Colonic mucosa (tissue), 4 donors: Measurements from ENCODE around the gene PDE6B. TPM values are rescaled to one million over a fixed set of nuclear protein-coding genes. Genes with fewer than 3 reads are reported as not detected.

Source experiments
- DNase-seq: peaks from one replicate; pipeline ENCODE4 v3.0.0-alpha.2; 2020
- H3K27ac ChIP-seq: fragments of 200-600 bp; one replicate; pipeline ENCODE4 v1.8.0; 2021
- H3K27me3 ChIP-seq: fragments of 200-600 bp; one replicate; pipeline ENCODE4 v1.8.0; 2021
- H3K36me3 ChIP-seq: fragments of 200-600 bp; one replicate; pipeline ENCODE4 v1.8.0; 2021
- H3K4me1 ChIP-seq: fragments of 200-600 bp; one replicate; pipeline ENCODE4 v1.8.0; 2021; ENCODE audit warnings: mild to moderate bottlenecking
- H3K4me3 ChIP-seq: fragments of 200-600 bp; one replicate; pipeline ENCODE4 v1.8.0; 2021
- H3K9ac ChIP-seq, 2 donors: one replicate each; pipeline ENCODE4 v1.7.0; 2013; ENCODE audit warnings: control low read depth in 2 of 2, low read depth in 2 of 2, low read length in 2 of 2
- H3K9me3 ChIP-seq: fragments of 200-600 bp; one replicate; pipeline ENCODE4 v1.8.0; 2021
- intact Hi-C: fragments of 100-400 bp; cut with DNase I; formaldehyde crosslinking; loops from one replicate; pipeline ENCODE4 v1.14.1; 2022
- total RNA-seq, 2 donors: library from RNA; stranded (reverse); fragmentation: NEBNext Ultra II Directional in 1 of 2; extraction: Animal tissue kit (Norgen Biotek cat#: 25700) in 1 of 2; gene quantifications; one replicate each; pipeline ENCODE4 v1.2.1, GENCODE V29; 2021
- TF ChIP-seq, protein P1 (sequence below): fragments of 200-600 bp; IDR thresholded peaks from one replicate; pipeline ENCODE4 v1.8.0; 2022; ENCODE audit warnings: antibody characterized with exemption, mild to moderate bottlenecking
- donor health status: healthy.
- donor health status: DM: no; HTN: no; CAD: no.
- donor health status: DM: no; HTN: no; CAD: no.

The PDE6B gene
- total RNA-seq, 2 donors from 2014 or later = 1.2 to 2.3 TPM

DNA sequence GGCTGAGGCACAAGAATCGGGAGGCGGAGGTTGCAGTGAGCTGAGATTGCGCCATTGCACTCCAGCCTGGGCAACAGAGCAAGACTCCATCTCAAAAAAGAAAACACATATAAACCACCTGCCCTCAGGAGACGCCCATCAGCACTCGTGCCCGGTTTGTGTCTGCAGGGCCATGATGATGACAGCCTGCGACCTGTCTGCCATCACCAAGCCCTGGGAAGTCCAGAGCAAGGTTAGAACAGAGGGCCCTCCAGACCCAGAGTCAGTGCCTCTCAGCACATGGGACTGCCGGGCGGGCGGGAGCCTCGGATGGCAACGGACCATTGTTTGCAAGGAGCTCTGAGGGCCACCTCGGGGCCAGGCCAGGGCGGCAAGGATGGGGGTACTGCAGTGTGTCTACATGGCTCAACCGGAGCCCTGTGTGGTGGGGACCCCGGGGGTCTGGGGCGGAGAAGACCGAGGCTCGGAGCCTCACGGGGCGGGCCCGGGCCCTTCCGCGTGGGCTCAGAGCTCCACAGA lies 39.4 kb downstream of the PDE6B start:
- Histone ChIP-seq H3K4me1 (no peaks in the 10 kb centered on the region), H3K9ac (no peak overlapping the region), H3K27me3 (no peaks in the 10 kb centered on the region), H3K4me3 (no peak overlapping the region), H3K27ac (no peak overlapping the region), H3K9me3 (no peaks in the 10 kb centered on the region), H3K36me3 (no peaks in the 10 kb centered on the region)
- TF ChIP-seq, protein P1, sequence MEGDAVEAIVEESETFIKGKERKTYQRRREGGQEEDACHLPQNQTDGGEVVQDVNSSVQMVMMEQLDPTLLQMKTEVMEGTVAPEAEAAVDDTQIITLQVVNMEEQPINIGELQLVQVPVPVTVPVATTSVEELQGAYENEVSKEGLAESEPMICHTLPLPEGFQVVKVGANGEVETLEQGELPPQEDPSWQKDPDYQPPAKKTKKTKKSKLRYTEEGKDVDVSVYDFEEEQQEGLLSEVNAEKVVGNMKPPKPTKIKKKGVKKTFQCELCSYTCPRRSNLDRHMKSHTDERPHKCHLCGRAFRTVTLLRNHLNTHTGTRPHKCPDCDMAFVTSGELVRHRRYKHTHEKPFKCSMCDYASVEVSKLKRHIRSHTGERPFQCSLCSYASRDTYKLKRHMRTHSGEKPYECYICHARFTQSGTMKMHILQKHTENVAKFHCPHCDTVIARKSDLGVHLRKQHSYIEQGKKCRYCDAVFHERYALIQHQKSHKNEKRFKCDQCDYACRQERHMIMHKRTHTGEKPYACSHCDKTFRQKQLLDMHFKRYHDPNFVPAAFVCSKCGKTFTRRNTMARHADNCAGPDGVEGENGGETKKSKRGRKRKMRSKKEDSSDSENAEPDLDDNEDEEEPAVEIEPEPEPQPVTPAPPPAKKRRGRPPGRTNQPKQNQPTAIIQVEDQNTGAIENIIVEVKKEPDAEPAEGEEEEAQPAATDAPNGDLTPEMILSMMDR = no peak
- intact Hi-C loops = no loop called here
- DNase-seq = no peak

DNA sequence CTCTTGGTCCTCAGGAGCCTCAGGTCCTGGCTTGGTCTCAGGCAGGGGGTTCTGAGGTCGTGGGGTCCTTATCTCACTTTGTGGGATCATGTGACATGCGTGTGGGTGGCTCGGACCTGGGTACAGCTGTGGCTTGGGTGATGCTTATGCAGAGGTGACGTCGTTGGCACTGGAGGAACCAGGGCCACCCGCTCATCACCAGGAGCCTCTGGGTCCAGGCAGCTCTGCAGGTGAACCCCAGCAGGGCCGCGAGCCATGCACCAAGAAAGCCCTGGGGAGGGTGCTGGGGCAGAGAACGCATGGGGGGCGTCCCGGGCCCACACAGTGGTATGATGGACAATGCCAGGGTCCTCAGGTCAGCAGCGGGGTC lies 40.0 kb downstream of the PDE6B start:
- no peak overlapping the region for H3K4me3 ChIP-seq
- no peak overlapping the region for H3K9ac ChIP-seq
- H3K36me3 ChIP-seq = no peaks in the 10 kb centered on the region
- intact Hi-C loops = no loop called here
- no peaks in the 10 kb centered on the region for H3K9me3 ChIP-seq
- H3K27me3 ChIP-seq = no peaks in the 10 kb centered on the region
- no peak overlapping the region for H3K27ac ChIP-seq
- no peak for DNase-seq
- TF ChIP-seq, protein P1 = no peak
- no peaks in the 10 kb centered on the region for H3K4me1 ChIP-seq

DNA sequence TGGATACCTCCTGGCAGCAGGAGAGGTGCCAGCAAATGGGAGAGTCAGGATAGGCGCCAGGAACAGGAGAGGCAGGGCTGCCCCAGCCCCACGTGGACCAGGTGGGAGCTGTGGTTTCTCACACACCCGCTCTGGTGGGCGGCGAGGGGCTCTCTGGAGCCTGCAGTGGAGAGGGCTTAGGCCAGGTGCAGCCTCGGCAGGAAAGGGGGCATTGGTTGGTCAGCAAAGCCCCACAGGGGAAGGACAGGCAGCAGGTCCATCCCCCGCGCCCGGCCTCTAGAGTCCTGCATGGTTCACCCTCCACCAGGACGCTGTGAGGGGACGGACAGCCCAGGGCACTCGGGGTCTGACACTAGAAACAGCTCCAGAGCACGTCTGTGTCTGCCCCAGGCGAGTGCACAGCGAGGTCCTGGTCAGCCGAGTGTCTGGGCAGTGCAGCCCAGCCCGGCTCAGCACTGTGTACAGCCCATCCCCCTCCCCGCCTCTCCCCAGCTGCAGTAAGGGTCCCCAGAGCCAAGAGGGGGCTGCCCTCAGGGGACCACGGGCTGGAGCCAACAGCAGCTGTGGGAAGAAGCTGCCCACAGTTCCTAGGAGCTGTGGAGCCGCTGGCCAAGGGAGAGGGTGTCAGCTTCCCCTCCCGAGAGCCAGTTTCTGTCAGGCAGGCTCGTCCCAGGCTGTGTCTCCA lies 40.5 kb downstream of the PDE6B start:
- intact Hi-C loops = no loop called here
- Histone ChIP-seq H3K9ac (no peak overlapping the region), H3K9me3 (no peaks in the 10 kb centered on the region), H3K4me3 (no peak overlapping the region), H3K36me3 (peaks cover 4% of the 10 kb centered on the region), H3K4me1 (no peaks in the 10 kb centered on the region), H3K27ac (no peak overlapping the region), H3K27me3 (no peaks in the 10 kb centered on the region)
- TF ChIP-seq, protein P1 = no peak
- no peak for DNase-seq

DNA sequence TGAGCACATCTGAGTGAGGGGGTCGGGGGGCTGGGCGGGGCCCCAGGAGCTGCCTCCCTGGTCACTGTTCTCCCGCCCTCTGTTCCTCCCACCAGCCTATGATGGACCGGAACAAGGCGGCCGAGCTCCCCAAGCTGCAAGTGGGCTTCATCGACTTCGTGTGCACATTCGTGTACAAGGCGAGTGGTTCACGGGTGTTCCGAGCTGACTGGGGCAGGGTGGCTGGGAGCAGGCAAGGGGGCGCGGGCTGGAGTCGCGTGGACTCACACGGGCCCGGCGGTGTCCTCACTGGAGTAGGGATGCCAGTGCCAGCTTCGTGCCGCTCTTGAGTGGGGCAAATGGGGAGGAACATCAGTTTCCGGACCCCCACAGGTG lies 41.0 kb downstream of the PDE6B start:
- TF ChIP-seq, protein P1 = no peak
- H3K4me3 ChIP-seq = no peak overlapping the region
- H3K9ac ChIP-seq = no peak overlapping the region
- H3K27ac ChIP-seq = no peak overlapping the region
- no peaks in the 10 kb centered on the region for H3K9me3 ChIP-seq
- no peaks in the 10 kb centered on the region for H3K4me1 ChIP-seq
- intact Hi-C loops = no loop called here
- H3K36me3 ChIP-seq = peaks cover 6% of the 10 kb centered on the region
- H3K27me3 ChIP-seq = no peaks in the 10 kb centered on the region
- no peak for DNase-seq

DNA sequence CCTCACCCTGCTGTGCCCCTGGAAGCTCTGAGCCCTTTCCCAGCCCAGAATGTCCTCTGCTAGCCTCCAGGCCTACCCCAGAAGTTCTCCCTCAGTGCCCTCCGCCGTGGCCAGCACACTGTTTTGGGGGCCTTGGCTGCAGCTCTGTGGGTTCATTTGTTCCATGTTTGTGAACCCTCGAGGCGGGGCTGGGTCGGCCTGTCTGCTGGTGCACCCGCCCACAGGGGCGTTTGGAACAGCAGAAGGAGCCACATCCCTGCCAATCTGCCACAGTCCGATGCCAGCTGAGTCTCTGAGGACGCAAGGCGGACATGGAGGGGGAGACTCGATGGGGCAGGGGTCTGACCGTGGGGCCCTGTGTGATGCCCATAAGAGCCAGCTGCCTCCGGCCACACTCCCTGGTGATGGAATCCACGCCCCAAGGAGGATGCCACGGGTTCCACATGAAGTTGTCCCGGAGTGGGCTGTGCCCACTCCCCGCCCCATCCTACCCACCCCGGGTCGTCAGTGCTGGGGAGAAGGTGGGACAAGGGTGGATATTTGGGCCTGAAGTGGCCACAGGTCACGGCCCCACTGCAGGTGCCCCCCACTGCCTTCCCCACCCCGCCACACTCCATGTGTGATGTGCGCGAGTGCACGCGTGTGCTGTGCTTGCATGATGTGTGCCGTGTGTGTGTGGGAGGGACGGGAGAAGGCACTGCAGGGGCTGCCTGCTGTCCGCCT lies 41.6 kb downstream of the PDE6B start:
- DNase-seq = no peak
- Histone ChIP-seq H3K4me1 (no peaks in the 10 kb centered on the region), H3K9me3 (no peaks in the 10 kb centered on the region), H3K9ac (no peak overlapping the region), H3K36me3 (peaks cover 6% of the 10 kb centered on the region), H3K27ac (no peak overlapping the region), H3K27me3 (no peaks in the 10 kb centered on the region), H3K4me3 (no peak overlapping the region)
- TF ChIP-seq, protein P1 = no peak
- intact Hi-C loops = no loop called here
